Vagina (tissue), 2 donors: ENCODE results near the gene SLC37A1. TPM values are rescaled to one million over a fixed set of nuclear protein-coding genes. Genes with fewer than 3 reads are reported as not detected.

Experiments
- DNase-seq, 2 donors: peaks; one replicate each; pipeline ENCODE4 v3.0.0-alpha.2; 2017; ENCODE audit errors: extremely low spot score in 2 of 2
- H3K27ac ChIP-seq: fragments of 200-600 bp; sonication (generic); one replicate; pipeline ENCODE4 v1.5.1; 2019
- H3K27me3 ChIP-seq: fragments of 200-600 bp; sonication (generic); one replicate; pipeline ENCODE4 v1.5.1; 2019
- H3K36me3 ChIP-seq, 2 donors: fragments of 200-600 bp; sonication (generic); one replicate each; pipeline ENCODE4 v1.5.1; 2017 to 2019
- H3K4me1 ChIP-seq: fragments of 200-600 bp; sonication (generic); one replicate; pipeline ENCODE4 v1.5.1; 2019
- H3K4me3 ChIP-seq, 2 donors: fragments of 200-600 bp; sonication (generic); 1 replicate in 1 of 2; 2 replicates in 1 of 2; pipeline ENCODE4 v1.5.1; 2016 to 2019
- H3K9me3 ChIP-seq: fragments of 200-600 bp; sonication (generic); one replicate; pipeline ENCODE4 v1.5.1; 2019
- CTCF ChIP-seq, 3 experiments: fragments of 450-650 bp in 2 of 3; fragments of 200-600 bp in 1 of 3; sonication (generic) in 1 of 3; IDR thresholded peaks; one replicate each; pipeline ENCODE4 v1.5.1; 2017 to 2019; ENCODE audit warnings: antibody characterized with exemption in 3 of 3, mild to moderate bottlenecking in 2 of 3, moderate library complexity in 2 of 3
- POLR2A ChIP-seq, 2 donors: fragments of 450-650 bp; IDR thresholded peaks; one replicate each; pipeline ENCODE4 v1.6.1; 2017; ENCODE audit warnings: antibody characterized with exemption in 2 of 2, mild to moderate bottlenecking in 2 of 2, moderate library complexity in 2 of 2
- POLR2AphosphoS5 ChIP-seq, 2 donors: sonication (generic); formaldehyde crosslinking; IDR thresholded peaks; one replicate each; pipeline ENCODE4 v1.9.0; 2017; ENCODE audit warnings: antibody characterized with exemption in 2 of 2, mild to moderate bottlenecking in 2 of 2, low read depth in 1 of 2; ENCODE audit not compliant: insufficient read depth in 1 of 2
- intact Hi-C: fragments of 100-400 bp; cut with DNase I; formaldehyde crosslinking; loops from one replicate; pipeline ENCODE4 v1.15.1; 2023
- total RNA-seq: library from RNA; depleted of rRNA; stranded (reverse); fragments of >200 nt; gene quantifications from one replicate; pipeline ENCODE4 v1.2.3, GENCODE V29; 2016

The SLC37A1 gene
- total RNA-seq, 1 donor from 2014 or later = 11.8 TPM

- TF ChIP-seq POLR2AphosphoS5 (IDR thresholded peaks at IDR 0.05; ENCODE audit: insufficient read depth in 1 of 2, low read depth in 1 of 2) (no peak), CTCF (IDR thresholded peaks at IDR 0.05) (no peak), POLR2A (IDR thresholded peaks at IDR 0.05) (no peak)
- intact Hi-C loops = loop anchor here (2.0 kb wide), 1 partner anchor 223 kb away; no protein-coding TSS in a partner anchor
- Histone ChIP-seq H3K36me3 (no peaks in the 10 kb centered on the region), H3K4me1 (peaks cover 11% of the 10 kb centered on the region), H3K27me3 (no peaks in the 10 kb centered on the region), H3K27ac (no peak overlapping the region), H3K9me3 (no peaks in the 10 kb centered on the region), H3K4me3 (no peak overlapping the region)
- no peak for DNase-seq
Measured at GRCh38 chr21:42595283-42596187, 81.9 kb downstream of the SLC37A1 start.

GRCh38 chr21:42596657-42597056 lies 83.0 kb downstream of the SLC37A1 start:
- Histone ChIP-seq H3K4me1 (peaks cover 11% of the 10 kb centered on the region), H3K36me3 (no peaks in the 10 kb centered on the region), H3K4me3 (no peak overlapping the region), H3K9me3 (no peaks in the 10 kb centered on the region), H3K27ac (no peak overlapping the region), H3K27me3 (no peaks in the 10 kb centered on the region)
- DNase-seq = no peak
- TF ChIP-seq POLR2AphosphoS5 (IDR thresholded peaks at IDR 0.05; ENCODE audit: insufficient read depth in 1 of 2, low read depth in 1 of 2) = no peak
- no peak for TF ChIP-seq CTCF (IDR thresholded peaks at IDR 0.05)
- no peak for TF ChIP-seq POLR2A (IDR thresholded peaks at IDR 0.05)
- intact Hi-C loops = no loop called here

GRCh38 chr21:42597487-42598158 lies 84.0 kb downstream of the SLC37A1 start:
- TF ChIP-seq CTCF (IDR thresholded peaks at IDR 0.05) (no peak), POLR2AphosphoS5 (IDR thresholded peaks at IDR 0.05; ENCODE audit: insufficient read depth in 1 of 2, low read depth in 1 of 2) (no peak)
- intact Hi-C loops = no loop called here
- Histone ChIP-seq H3K27me3 (no peaks in the 10 kb centered on the region), H3K27ac (no peak overlapping the region), H3K4me1 (peaks cover 11% of the 10 kb centered on the region), H3K36me3 (no peaks in the 10 kb centered on the region), H3K9me3 (no peaks in the 10 kb centered on the region), H3K4me3 (no peak overlapping the region)
- DNase-seq = no peak

GRCh38 chr21:42598159-42598735 lies 84.6 kb downstream of the SLC37A1 start:
- no peaks in the 10 kb centered on the region for H3K9me3 ChIP-seq
- TF ChIP-seq POLR2AphosphoS5 (IDR thresholded peaks at IDR 0.05; ENCODE audit: insufficient read depth in 1 of 2, low read depth in 1 of 2) (no peak), POLR2A (IDR thresholded peaks at IDR 0.05) (no peak), CTCF (IDR thresholded peaks at IDR 0.05) (no peak)
- no peaks in the 10 kb centered on the region for H3K36me3 ChIP-seq
- no peak for DNase-seq
- no peak overlapping the region for H3K27ac ChIP-seq
- H3K4me1 ChIP-seq = peaks cover 6% of the 10 kb centered on the region
- H3K27me3 ChIP-seq = no peaks in the 10 kb centered on the region
- no peak overlapping the region for H3K4me3 ChIP-seq
- intact Hi-C loops = no loop called here
